ENCODE results near the gene SNX32. TPM values are rescaled to one million over a fixed set of nuclear protein-coding genes. Genes with fewer than 3 reads are reported as not detected.

The SNX32 gene
- total RNA-seq, 2 experiments from 2014 or later: 1.7 to 2.4 TPM

DNA sequence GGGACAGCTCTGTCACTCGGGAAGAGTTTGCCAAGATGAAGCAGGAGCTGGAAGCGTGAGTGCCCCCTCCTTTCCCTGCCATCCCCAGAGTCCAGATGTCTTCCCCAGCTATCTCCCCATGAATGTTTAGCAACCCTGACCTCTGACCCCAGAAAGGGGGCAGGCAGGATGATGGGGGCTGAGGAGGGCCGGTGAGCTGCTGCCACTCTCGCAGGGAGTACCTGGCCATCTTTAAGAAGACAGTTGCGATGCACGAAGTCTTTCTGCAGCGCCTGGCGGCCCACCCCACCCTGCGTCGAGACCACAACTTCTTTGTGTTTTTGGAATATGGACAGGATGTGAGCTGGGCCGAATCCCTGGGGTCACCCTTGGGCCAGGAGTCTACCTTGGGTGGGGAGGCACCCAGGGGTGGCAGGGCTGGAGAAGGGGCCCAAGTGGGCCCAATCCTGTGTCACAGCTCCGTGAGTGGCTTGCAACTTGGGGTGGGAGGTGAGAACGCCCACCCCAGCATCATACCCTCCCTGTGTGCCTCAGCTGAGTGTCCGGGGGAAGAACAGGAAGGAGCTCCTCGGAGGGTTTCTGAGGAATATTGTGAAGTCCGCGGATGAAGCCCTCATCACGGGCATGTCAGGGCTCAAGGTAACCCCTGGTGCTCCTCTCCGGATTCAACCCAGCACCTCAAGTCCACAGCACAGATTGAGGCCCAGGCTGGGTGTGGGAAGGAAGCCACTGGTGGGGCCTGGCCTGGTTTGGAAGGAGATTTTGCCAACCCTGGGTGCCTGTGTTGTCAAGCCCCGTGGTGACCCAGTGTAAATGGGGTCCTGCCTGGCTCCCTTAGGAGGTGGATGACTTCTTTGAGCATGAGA lies 16.7 kb downstream of the SNX32 start:
- DNase-seq: no peak
- H3K4me3 Mint-ChIP-seq: no peak overlapping the region
- H3K27me3 Mint-ChIP-seq: no peaks in the 10 kb centered on the region
- H3K36me3 Mint-ChIP-seq: peaks cover 42% of the 10 kb centered on the region
- H3K27ac Mint-ChIP-seq: no peak overlapping the region
- peak; percentile 10 for ATAC-seq
- peaks cover 2% of the 10 kb centered on the region for H3K9me3 Mint-ChIP-seq (ENCODE audit: low read depth)
- H3K4me1 Mint-ChIP-seq: peaks cover 15% of the 10 kb centered on the region
- CTCF ChIA-PET: interaction anchor here (0.5 to 5.6 kb wide), 11 partner anchors 9 to 151 kb away, joined by 3 to 20 read pairs (median 4); partner anchors contain the start of genes CCDC85B, FIBP and MUS81

DNA sequence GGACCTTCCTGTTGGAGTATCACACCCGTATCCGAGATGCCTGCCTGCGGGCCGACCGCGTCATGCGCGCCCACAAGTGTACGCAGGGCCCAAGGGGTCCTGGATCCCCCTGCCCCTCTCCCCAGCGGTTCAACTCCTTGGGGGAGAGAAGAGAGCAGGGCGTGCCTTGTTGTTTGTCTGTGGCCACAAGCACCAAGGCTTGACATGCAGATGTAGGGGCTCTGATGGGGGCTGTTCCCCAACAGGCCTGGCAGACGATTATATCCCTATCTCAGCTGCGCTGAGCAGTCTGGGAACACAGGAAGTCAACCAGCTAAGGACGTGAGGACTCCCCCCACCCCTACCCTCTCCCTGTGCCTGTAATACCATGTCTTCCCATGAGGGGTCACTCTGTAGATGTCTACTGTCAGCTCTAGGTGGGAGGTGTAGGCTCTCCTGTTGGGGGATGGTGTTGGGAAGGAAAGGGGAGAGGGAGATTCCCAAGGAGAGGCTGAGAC lies 17.4 kb downstream of the SNX32 start:
- ATAC-seq: peak; percentile 3
- peaks cover 49% of the 10 kb centered on the region for H3K36me3 Mint-ChIP-seq
- H3K27me3 Mint-ChIP-seq: no peaks in the 10 kb centered on the region

DNA sequence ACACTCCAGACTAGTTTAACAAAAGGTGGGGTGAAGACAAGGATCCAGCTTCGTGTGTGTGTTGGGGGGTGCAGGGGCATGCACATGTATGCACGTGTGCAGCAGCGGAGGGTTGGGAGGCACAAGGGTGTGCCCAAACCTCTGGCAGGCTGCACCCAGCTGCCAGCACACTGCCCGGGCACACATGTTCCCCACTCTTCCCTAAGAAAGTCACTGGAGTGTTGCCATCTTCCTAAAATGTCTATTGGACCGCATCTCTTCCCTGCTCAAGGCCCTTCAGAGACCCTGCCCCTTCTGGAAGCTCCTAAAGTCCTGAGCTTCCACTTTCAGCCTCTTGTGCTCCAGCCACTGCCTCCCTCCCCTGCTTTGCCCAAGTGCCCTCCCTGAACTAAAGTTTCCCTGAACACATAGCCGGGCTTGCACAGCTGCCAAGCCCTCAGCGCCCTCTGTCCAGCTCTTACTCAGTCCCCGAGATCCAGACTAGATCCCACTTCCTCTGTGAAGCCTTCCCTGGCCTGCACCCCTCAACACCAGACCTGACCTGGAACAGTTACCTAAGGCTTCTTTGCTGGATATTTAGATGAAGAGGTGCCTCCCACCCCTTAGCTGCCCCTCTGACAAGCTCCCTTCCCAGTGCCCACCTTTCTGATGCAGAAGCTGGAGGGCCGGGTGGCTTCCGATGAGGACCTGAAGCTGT lies 18.2 kb downstream of the SNX32 start:
- Mint-ChIP-seq H3K4me3 (no peak overlapping the region), H3K27me3 (no peaks in the 10 kb centered on the region), H3K9me3 (ENCODE audit: low read depth) (peaks cover 2% of the 10 kb centered on the region), H3K36me3 (peaks cover 57% of the 10 kb centered on the region), H3K27ac (no peak overlapping the region), H3K4me1 (peaks cover 30% of the 10 kb centered on the region)
- ATAC-seq (no peak), DNase-seq (no peak)
- CTCF ChIA-PET: interaction anchor here (0.6 to 5.6 kb wide), 16 partner anchors 8 to 1139 kb away, joined by 3 to 20 read pairs (median 4); partner anchors contain the start of genes FIBP, MUS81 and SNX32

More for the DNA sequence above, 17.4 kb downstream of the SNX32 start:
- H3K4me1 Mint-ChIP-seq: peaks cover 22% of the 10 kb centered on the region
- CTCF ChIA-PET: interaction anchor here (0.5 to 5.6 kb wide), 16 partner anchors 9 to 150 kb away, joined by 3 to 20 read pairs (median 4); partner anchors contain the start of genes CCDC85B, FIBP, MUS81 and SNX32
- no peak overlapping the region for H3K4me3 Mint-ChIP-seq
- peak; percentile 52 for DNase-seq
- H3K9me3 Mint-ChIP-seq (ENCODE audit: low read depth): peaks cover 2% of the 10 kb centered on the region
- H3K27ac Mint-ChIP-seq: no peak overlapping the region

DNA sequence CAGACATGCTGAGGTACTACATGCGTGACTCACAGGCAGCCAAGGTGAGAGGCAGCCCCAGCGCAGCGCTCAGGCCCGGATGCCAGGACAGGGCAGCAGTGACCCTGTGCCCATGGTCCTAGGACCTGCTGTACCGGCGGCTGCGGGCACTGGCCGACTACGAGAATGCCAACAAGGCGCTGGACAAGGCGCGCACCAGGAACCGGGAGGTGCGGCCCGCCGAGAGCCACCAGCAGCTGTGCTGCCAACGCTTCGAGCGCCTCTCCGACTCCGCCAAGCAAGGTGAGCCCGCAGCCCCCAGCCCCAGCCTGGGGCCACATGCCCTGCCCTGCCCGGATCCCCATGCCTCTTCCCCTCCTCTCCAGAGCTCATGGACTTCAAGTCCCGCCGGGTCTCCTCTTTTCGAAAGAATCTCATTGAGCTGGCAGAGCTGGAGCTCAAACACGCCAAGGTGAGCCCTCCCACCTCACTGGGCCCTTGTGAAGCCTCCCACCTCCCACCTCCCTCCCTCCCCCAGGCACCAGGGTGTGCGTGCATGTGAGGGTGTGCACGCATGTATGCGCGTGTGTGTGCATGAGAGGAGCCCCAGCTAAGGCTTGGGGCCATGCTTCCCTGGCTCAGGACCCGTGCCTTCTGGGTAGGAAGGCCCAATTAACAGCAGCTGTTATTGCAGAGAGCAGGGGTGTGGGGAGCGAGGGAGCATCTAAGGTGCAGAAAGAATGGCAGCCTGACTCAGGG lies 18.9 kb downstream of the SNX32 start:
- Mint-ChIP-seq H3K36me3 (peaks cover 57% of the 10 kb centered on the region), H3K4me3 (no peak overlapping the region), H3K27ac (no peak overlapping the region), H3K4me1 (peaks cover 30% of the 10 kb centered on the region), H3K9me3 (ENCODE audit: low read depth) (peaks cover 2% of the 10 kb centered on the region), H3K27me3 (no peaks in the 10 kb centered on the region)
- no peak for DNase-seq
- ATAC-seq: no peak
- CTCF ChIA-PET: interaction anchor here (1.1 to 5.6 kb wide), 9 partner anchors 10 to 141 kb away, joined by 3 to 20 read pairs (median 4); partner anchors contain the start of genes FIBP and SNX32

DNA sequence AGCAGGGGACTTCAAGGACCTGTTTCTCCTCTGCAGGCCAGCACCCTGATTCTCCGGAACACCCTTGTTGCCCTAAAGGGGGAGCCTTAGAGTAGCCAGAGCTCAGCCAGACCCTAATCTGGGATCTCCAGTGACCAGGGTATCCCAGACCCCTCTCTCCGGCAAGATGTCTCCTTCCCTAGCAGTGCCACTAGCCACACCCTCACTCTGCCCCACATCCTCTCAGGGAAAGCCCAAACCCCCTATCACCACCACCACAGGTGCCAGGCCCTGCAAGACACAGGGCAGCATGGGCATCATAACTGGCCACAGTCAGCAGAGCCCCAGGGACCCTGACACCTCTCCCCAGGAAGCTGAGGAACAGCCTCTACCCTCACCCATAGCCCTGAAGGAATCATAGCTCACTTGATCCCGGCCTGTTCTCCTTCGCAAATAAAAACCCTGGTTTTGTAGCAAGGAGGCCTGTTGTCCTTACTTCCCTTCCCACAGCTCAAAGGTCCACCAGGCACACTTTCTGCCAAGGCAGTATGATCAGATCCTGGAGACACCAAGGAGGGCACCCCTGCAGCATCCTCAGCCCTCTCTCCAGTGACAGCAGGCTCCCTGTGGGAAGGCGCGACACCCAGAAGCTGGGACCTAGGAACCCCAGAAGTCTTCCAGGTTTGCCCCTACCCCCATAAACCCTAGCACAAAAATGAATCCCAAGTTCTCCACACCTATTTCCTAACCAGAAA lies 19.6 kb downstream of the SNX32 start:
- Mint-ChIP-seq H3K36me3 (peaks cover 57% of the 10 kb centered on the region), H3K4me3 (no peak overlapping the region), H3K9me3 (ENCODE audit: low read depth) (peaks cover 2% of the 10 kb centered on the region), H3K4me1 (peaks cover 30% of the 10 kb centered on the region), H3K27ac (peak overlapping the region; percentile 3), H3K27me3 (no peaks in the 10 kb centered on the region)
- ATAC-seq (no peak), DNase-seq (no peak)
- CTCF ChIA-PET: interaction anchor here (1.1 to 5.6 kb wide), 3 partner anchors 31 to 73 kb away, joined by 5 to 20 read pairs (median 5); partner anchors contain the start of gene FIBP

DNA sequence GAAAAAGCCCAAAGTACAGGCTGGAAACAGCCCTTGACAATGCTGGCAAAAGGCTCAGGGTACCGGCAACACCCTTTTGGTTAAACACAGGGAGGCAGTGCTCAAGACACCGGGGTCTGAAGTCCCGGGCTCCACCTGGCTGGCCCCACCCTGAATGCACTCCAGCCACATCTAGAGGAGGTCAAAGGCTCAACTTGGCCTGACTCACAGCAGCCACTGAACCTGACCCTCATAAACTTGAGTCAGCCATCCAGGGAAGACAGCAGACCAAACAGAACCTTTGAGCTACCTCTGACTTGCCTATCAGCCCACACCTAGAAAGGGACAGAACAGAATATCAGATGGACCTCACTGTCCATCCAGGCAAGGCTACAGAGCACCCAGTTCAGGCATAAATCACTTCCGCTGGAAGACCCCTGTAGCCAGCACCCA lies 20.4 kb downstream of the SNX32 start:
- Mint-ChIP-seq H3K4me3 (no peak overlapping the region), H3K9me3 (ENCODE audit: low read depth) (peaks cover 2% of the 10 kb centered on the region), H3K4me1 (peaks cover 30% of the 10 kb centered on the region), H3K36me3 (peaks cover 57% of the 10 kb centered on the region), H3K27me3 (no peaks in the 10 kb centered on the region), H3K27ac (no peak overlapping the region)
- CTCF ChIA-PET: no interaction called here
- DNase-seq: no peak
- ATAC-seq: no peak

DNA sequence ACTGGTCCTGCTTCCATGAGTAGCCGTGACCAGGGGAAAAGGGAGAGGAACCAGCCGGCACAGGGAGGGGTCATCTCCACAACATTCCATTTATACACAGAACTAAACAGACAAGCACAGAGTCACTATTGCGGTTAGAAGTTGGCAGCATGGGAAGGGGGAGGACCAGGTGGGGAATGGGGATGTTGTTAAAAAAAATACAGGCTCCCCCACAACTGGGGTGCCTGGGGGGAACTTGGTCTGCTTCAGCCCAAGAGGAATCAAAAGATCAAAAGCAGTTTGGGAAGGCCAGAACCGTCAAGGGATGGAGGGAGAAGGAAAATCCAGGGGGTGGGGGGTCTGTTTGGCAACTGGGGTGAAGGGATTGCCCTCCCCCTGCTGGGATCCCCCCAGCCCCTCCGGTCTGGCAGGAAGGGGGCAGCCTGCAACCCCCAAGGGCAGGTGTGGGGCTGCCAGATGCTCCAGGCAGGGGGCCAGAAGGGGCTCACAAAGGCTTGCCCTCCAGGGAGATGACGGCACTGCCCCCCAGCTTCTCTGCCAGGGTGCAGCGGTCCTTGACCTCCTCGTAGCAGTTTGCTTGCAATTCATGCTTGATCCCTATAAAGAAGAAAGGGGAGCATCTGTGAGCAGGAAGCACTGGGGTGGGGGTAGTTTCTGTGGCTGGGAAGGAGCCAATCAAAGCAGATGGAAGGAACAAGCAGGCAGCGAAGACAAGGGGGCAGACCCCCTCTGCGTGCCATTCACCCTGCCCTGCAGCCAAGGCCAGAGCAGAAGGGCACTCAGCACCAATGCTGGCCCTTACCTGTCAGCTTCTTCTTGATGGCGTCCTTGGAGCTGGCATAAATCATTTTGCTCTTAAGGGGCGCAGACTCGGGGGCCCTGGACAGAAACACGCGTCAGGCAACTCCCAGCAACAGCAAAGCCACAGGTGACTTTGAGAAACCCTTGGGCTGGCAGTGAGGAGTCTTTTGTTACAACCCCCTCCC lies 21.4 kb downstream of the SNX32 start:
- Mint-ChIP-seq H3K9me3 (ENCODE audit: low read depth) (peaks cover 2% of the 10 kb centered on the region), H3K27ac (peak overlapping the region; percentile 81), H3K4me1 (peaks cover 33% of the 10 kb centered on the region), H3K27me3 (no peaks in the 10 kb centered on the region), H3K4me3 (peak overlapping the region; percentile 91), H3K36me3 (peaks cover 57% of the 10 kb centered on the region)
- ATAC-seq (no peak), DNase-seq (no peak)
- CTCF ChIA-PET: interaction anchor here (27.4 kb wide), 1 partner anchor 35 kb away, joined by 710 read pairs; the partner anchor contains the start of genes CCDC85B, CTSW, FIBP and FOSL1

DNA sequence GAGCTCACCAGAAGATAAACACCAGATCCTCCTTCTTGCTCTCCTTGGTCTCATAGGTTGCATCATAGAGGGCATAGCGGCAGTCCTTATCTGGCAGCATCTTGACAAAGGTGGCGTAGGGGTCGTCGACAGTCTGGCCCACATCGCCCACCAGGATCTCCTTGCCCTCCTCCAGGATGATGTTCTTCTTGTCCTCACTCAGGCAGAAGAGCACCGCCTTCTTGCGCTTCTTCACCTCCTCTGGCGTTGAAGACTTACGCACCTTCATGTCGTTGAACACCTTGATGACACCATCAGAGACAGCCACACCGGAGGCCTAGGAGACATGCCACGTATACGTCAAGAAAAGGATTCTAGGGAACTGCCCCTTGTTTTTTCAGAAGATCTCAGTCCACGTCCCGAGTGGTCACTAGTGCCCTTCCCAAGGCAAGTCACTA lies 22.2 kb downstream of the SNX32 start:
- no peak for DNase-seq
- Mint-ChIP-seq H3K36me3 (peaks cover 58% of the 10 kb centered on the region), H3K9me3 (ENCODE audit: low read depth) (peaks cover 2% of the 10 kb centered on the region), H3K4me3 (peak overlapping the region; percentile 91), H3K27ac (peak overlapping the region; percentile 81), H3K4me1 (peaks cover 33% of the 10 kb centered on the region), H3K27me3 (no peaks in the 10 kb centered on the region)
- CTCF ChIA-PET: interaction anchor here (27.4 kb wide), 1 partner anchor 35 kb away, joined by 710 read pairs; the partner anchor contains the start of genes CCDC85B, CTSW, FIBP and FOSL1
- ATAC-seq: no peak

DNA sequence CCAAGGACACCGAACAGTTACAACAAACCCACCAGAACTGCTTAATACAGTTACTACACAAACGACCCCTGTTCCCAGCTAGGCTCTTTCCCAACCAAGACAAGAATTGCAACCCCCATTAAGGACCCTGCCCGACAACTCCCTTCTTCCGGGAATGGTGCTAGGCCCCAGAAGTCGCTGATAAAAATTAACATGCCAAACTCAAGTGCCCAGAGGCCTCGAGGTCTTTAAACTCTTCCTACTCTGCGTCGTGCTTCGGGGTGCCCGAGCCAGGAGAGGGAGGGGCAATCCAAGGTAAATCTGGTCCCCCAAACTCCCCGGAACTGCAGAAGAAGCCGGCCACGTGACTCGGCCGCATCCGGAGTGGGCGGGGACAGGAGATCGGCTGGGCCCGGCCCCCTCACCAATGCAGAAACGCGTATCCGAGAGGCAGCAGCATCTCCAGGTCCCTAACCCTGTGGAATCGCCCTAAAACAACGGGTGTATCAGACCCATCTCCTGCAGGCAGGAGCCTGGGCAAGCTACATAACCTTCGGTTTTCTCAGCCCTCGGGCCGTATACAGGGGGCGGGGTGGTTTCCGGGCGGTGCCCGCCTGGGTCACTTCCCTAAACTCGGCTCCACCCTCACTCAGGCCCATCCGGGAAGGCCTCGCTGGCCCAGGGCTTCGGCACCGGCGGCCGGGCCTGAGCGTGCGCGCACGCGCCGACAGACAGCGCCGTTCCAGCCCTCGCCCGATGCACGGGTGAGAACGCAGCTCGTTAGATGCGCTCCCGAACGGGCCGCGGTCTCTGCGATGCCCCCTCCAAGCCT lies 23.1 kb downstream of the SNX32 start:
- Mint-ChIP-seq H3K4me1 (peaks cover 41% of the 10 kb centered on the region), H3K36me3 (peaks cover 57% of the 10 kb centered on the region), H3K27me3 (no peaks in the 10 kb centered on the region), H3K27ac (peak overlapping the region; percentile 81), H3K4me3 (peak overlapping the region; percentile 91), H3K9me3 (ENCODE audit: low read depth) (peaks cover 2% of the 10 kb centered on the region)
- DNase-seq (peak; percentile 93), ATAC-seq (peak; percentile 6)
- CTCF ChIA-PET: interaction anchor here (27.4 kb wide), 1 partner anchor 34 kb away, joined by 710 read pairs; the partner anchor contains the start of genes CCDC85B, CTSW, FIBP and FOSL1

DNA sequence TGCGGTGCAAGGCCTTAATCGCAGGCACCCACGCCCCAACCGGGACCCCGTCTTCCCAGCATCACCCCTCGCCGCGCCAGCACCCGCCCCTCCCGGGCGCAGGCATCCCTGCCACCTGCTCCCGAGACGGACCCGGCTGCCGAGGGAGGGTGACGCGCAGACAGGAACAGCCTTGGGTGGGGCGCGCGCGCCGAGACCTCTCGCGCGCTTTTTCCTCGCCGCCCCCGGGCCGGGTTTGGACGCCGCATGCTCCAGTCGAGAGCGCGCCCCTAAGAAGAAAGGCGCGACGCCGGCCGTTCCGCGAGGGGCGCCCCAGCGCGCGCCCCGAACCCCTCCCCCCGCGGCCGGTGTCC lies 23.7 kb downstream of the SNX32 start:
- Mint-ChIP-seq H3K27me3 (no peaks in the 10 kb centered on the region), H3K4me3 (peak overlapping the region; percentile 91), H3K36me3 (peaks cover 53% of the 10 kb centered on the region), H3K27ac (peak overlapping the region; percentile 81), H3K9me3 (ENCODE audit: low read depth) (no peaks in the 10 kb centered on the region), H3K4me1 (peaks cover 42% of the 10 kb centered on the region)
- DNase-seq (peak; percentile 79), ATAC-seq (peak; percentile 0)
- CTCF ChIA-PET: interaction anchor here (3.0 to 27.4 kb wide), 5 partner anchors 14 to 146 kb away, joined by 20 to 710 read pairs (median 24); partner anchors contain the start of genes AP5B1, CCDC85B, CTSW and EFEMP2
